Measurements from ENCODE around the gene NAGLU.
"Not testable (repeated sequence)": the region's sequence is repeated elsewhere in the genome, so short reads cannot be mapped to it uniquely, and the experiment has no call there.

NAGLU gene

DNA sequence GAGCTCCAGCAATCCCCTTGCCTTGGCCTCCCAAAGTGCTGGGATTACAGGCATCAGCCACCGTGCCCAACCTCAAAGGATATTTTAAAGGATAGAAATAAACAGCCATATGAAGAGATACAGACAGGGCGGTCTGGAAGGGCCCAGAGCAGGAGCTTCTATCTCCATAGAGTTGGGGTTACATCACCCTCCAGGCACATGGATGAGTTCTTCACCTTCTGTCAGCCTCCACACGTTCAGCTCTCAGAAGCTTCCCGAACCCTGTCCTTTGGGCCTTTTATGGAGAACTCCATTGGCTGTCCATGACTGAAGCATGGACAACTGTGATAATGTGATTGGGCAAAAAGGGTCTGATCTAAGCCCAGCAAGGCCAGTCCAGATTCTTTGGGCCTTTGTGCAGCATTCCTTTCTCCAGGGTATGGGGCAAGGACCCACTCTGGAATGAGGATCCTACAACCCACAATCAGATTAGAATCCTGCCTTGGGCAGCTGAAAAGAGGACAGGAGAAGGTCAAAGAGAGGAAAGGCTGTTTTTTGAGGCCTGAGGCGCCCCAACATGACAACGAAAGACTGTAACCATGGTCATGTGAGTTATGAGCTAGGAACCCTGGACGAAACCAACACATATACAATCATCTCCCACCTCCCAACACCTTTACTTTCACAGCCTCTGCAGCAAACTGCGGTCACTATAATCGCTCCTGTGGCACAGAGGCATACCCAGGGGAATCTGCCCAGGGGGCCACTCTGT is 9.9 kb downstream of the NAGLU start:
- DNase-seq (ENCODE audit: low read depth) = not testable (repeated sequence)

DNA sequence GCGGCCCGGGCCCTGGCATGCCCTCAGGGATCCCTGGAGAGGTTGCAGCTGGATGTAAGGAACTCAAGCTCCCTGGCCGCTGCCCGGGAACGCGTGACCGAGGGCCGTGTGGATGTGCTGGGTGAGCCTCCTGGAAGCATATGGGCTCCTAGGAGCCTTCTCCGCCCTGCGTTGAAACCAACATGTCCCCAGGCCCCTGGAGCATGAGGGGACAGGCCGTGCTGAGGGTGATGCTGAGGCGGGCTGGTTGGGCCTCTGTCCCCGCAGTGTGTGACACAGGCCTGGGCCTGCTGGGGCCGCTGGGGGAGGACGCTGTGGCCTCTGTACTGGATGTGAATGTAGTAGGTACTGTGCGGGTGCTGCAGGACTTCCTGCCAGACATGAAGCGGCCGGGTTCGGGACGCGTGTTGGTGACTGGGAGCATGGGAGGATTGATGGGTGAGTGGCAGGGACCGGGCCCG is 11.0 kb downstream of the NAGLU start:
- DNase-seq (ENCODE audit: low read depth) = no peak

DNA sequence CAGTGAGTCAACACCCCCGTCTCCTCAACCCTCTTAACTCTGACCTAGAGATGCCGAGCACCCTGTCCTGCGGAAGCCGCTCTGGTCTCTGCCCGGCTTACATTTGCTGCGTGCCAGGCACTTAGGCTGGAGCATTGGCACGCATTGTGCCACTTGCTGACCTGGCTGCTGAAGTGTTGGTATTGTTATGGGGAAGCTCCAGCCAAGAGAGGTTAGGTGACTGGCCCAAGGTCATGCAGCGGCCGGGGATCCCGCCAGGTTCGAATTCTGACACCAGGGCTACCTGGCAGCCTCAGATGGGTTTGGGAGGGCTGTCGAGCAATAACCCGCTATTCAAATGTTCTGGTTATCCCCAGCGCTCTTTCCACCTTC is 11.6 kb downstream of the NAGLU start:
- DNase-seq (ENCODE audit: low read depth) = no peak

DNA sequence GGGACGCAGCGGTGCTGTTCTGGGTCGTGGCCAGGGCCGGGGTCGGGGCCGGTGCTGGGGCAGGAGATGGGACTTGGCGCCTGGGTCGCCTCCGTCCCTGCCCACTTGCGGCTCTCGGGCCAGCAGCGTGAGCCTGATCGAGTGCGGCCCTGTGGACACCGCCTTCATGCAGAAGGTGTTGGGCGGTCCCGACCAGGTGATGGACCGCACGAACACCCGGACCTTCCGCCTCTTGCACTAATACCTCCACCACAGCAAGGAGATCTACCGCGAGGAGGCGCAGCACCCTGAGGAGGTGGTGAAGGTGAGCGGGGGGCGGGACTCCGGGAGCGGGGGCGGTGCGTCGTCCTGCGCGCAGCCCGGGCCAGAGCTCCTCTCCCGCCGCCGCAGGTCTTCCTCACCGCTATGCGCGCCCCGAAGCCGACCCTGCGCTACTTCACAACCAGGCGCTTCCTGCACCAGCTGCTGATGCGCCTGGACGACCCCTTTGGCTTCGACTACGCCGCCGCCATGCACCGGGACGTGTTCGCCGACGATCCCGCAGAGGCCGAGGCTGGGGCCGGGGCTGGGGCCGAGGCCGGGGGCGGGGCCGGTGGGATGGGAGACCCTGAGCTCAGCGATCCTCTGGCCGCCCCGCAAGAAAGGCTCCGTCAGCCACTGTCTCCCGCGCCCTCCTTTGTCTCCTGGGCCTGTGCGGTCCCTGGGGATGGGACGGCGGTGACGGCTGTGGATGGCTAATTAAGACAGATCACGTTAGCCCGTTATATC is 12.2 kb downstream of the NAGLU start:
- no peak for DNase-seq (ENCODE audit: low read depth)

DNA sequence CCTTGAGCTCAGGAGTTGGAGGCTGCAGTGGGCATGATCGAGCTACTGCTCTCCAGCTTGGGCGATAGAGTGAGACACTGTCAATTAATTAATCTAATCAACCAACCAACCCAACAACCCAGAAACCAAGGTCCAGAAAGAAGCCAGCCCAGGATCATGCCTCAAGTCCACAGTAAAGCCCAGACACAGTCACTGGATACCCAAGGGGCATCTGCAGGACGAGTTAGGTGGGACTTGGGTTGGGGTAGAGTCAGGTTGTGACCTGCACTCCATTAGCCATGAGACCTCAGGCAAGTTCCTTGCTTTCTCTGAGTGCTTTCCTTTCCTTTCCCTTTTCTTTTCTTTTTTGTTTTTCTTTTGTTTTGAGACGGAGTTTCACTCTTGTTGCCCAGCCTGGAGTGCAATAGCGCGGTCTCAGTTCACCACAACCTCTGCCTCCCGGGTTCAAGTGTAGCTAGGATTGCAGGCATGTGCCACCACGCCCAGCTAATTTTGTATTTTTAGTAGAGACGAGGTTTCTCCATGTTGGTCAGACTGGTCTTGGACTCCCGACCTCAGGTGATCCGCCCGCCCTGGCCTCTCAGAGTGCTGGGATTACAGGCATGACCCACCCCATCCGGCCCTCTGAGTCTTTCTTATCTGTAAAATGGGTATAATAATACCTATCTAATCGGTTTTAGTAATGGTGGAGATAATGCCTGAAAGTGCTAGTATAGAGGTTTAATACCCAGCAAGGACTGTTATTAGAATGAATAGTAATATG is 13.1 kb downstream of the NAGLU start:
- DNase-seq (ENCODE audit: low read depth) = no peak

DNA sequence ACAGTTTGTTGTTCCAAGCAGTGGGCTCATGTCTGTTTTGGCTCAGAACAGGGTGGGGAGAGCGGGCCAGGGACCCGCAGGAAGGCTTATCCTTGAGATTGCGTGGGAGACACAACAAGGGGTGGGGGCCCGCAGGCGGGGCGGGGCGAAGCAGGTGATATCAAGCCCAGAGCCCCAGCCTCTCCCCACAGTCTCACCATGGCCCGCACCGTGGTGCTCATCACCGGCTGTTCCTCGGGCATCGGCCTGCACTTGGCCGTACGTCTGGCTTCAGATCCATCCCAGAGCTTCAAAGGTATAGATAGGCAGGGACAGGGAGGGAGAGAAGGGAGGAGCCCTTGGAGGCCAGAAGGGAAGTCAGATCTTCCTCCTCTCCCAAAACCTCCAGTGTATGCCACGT is 16.7 kb downstream of the NAGLU start, which contains the start of gene HSD17B1:
HSD17B1 (plus strand) TSS at position 188 of the 400 bp plus-strand sequence; CDS start at position 199, 11 bp downstream.
- DNase-seq (ENCODE audit: low read depth) = not testable (repeated sequence)

DNA sequence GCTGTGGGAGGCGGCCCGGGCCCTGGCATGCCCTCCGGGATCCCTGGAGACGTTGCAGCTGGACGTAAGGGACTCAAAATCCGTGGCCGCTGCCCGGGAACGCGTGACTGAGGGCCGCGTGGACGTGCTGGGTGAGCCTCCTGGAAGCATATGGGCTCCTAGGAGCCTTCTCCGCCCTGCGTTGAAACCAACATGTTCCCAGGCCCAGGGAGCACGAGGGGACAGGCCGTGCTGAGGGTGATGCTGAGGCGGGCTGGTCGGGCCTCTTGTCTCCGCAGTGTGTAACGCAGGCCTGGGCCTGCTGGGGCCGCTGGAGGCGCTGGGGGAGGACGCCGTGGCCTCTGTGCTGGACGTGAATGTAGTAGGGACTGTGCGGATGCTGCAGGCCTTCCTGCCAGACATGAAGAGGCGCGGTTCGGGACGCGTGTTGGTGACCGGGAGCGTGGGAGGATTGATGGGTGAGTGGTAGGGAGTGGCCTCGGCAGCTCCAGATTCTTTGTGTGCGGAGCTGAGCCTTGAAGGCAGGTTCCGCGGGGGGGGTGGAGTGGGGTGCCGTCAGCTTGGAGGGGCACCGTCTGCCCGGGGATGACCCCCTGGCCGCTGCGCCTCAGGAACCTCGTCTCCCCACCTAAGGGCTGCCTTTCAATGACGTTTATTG is 17.2 kb downstream of the NAGLU start:
- DNase-seq (ENCODE audit: low read depth) = no peak

DNA sequence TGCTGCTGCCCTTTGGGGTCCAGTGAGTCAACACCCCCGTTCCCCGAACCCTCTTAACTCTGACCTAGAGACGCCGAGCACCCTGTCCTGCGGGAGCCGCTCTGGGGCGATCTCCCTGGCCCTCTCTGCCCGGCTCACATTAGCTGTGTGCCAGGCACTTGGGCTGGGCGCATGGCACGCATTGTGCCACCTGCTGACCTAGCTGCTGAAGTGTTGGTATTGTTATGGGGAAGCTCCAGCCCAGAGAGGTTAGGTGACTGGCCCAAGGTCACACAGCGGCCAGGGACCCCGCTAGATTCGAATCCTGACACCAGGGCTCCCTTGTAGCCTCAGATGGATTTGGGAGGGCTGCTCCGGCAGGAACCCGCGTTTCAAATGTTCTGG is 17.8 kb downstream of the NAGLU start:
- DNase-seq (ENCODE audit: low read depth) = no peak

DNA sequence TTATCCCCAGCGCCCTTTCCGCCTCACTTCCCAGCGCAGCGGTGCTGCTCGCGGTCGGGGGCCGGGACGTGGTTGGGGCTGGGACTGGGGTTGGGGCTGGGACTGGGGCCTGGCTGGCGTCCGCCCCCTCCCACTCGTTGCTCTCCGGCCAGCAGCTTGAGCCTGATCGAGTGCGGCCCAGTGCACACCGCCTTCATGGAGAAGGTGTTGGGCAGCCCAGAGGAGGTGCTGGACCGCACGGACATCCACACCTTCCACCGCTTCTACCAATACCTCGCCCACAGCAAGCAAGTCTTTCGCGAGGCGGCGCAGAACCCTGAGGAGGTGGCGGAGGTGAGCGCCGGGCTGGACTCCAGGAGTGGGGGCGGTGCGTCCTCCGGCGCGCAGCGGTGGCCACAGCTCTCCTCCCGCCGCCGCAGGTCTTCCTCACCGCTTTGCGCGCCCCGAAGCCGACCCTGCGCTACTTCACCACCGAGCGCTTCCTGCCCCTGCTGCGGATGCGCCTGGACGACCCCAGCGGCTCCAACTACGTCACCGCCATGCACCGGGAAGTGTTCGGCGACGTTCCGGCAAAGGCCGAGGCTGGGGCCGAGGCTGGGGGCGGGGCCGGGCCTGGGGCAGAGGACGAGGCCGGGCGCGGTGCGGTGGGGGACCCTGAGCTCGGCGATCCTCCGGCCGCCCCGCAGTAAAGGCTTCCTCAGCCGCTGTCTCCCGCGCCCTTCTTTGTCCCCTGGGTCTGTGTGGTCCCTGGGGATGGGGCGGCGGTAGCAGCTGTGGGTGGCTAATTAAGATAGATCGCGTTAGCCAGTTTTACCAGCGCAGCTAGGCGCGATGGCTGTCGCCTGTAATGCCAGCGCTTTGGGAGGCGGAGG is 18.4 kb downstream of the NAGLU start:
- DNase-seq (ENCODE audit: low read depth) = no peak

DNA sequence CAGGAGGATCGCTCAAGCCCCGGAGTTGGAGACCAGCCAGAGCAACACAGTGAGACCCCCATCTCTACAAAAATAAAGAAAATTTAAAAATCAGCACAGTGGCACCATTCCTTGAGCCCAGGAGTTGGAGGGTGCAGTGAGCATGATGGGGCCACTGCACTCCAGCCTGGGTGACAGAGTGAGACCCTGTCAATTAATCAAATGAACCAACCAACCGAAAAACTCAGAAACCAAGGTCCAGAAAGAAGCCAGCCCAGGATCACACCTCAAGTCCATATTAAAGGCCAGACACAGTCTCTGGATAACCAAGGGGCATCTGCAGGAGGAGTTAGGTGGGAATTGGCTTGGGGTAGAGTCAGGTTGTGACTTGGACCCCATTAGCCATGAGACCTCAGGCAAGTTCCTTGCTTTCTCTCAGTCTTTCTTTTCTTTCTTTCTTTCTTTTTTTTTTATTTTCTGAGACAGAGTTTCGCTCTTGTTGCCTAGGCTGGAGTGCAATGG is 19.1 kb downstream of the NAGLU start:
- no peak for DNase-seq (ENCODE audit: low read depth)

DNA sequence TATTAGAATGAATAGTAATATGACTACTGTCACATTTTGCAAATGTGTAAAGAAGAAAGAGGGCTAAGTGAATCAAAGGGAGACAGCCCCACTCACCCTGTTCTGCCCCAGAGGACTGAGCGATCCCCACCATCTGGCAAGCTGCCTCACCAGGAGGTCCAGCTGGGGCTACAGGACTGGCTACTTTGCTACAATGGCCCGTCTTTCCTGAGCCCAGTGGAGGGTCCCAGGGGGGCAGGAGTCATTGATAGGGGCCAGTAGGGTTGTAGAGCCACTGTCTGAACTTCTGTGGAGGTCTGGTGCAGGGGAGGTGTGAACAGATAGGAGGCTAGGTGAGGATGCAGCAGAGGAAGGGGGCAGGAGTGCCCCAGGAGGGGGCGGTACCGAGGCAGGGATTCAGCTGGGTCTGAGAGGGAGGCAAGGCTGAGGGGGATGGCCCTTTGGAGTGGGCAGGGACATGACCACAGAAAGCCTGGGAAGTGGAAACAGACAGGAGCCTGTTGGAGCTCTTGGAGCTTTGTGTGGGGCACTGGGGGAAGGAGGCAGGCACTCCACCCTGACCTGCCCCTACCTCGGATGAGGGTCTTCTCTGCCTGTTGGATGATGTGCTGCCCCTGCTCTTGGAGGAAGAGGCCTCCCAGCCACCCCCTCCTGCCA is 20.0 kb downstream of the NAGLU start:
- DNase-seq (ENCODE audit: low read depth) = not testable (repeated sequence)

DNA sequence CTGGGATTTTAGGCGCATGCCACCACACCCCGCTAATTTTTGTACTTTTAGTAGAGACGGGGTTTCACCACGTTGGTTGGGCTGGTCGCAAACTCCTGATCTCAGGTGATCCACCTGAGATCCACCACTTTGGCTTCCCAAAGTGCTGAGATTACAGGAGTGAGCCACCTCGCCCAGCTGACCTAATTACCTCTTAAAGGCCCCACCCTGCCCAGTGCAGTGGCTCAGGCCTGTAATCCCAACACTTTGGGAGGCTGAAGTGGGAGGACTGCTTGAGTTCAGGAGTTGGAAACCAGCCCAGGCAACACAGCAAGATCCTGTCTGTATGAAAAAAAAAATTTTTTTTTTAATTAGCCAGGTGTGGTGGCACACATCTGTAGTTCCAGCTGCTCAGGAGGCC is 23.0 kb downstream of the NAGLU start:
- DNase-seq (ENCODE audit: low read depth) = no peak

DNA sequence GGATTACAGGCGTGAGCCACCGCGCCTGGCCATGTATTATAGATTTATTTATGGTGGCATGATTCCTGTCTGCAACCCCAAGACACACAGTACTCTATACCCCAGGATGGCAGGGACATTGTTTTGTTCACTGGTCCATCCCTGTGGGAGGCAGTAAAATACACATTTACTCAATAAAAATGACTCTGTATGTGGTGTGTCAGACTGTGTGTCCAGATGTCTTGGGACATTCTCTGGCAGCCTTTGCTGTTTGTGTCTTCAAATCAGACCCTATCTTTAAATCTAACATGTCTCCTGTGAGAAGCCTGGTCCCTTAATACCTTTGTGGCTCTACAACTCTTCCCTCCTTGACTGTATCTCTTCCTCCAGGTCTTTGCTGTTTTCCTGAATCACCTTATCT is 24.2 kb downstream of the NAGLU start:
- DNase-seq (ENCODE audit: low read depth) = no peak

DNA sequence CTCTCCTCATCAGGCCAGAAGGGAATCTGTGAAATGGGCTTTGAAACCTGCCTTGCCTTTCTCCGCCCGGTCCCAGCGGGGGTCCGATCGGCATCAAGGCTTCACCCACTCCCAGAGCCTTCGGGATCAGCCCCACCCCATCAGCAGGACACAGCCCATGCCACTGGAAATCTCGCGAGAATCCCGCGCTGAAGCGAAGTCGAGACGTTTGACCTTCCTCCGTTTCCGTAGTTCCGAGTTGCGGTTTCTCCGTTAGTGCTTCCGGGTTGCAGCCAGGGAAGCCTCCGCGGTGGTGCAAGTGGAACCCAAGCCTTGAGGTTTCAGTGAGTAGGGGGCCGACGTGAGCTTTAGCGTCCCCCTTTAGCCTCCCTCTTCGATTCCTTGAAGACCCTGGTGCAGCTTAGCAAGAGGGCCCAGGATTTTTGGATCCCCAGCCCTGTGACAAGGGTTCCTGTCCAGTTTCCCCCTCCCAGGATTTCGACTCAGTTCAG is 25.9 kb downstream of the NAGLU start, which contains the start of gene COASY:
COASY (plus strand) TSS at position 252 of the 491 bp plus-strand sequence. CDS start 475 bp downstream, outside the sequence.
- DNase-seq (ENCODE audit: low read depth) = peak; percentile 97

DNA sequence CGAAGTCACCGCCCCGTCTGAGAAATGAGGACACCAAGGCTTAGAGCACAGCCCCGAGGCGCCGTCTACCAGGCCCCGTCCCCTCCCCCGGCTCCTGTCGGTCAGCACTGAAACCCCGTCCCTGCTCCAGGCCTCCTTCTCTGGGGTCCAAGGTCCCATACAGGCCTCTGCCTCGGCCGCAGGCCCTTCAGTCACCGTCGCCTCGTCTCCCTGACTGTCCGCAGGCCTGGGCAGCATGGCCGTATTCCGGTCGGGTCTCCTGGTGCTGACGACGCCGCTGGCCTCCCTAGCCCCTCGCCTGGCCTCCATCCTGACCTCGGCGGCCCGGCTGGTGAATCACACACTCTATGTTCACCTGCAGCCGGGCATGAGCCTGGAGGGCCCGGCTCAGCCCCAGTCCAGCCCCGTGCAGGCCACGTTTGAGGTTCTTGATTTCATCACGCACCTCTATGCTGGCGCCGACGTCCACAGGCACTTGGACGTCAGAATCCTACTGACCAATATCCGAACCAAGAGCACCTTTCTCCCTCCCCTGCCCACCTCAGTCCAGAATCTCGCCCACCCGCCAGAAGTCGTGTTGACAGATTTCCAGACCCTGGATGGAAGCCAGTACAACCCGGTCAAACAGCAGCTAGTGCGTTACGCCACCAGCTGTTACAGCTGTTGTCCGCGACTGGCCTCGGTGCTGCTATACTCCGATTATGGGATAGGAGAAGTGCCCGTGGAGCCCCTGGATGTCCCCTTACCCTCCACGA is 26.5 kb downstream of the NAGLU start:
- no peak for DNase-seq (ENCODE audit: low read depth)

DNA sequence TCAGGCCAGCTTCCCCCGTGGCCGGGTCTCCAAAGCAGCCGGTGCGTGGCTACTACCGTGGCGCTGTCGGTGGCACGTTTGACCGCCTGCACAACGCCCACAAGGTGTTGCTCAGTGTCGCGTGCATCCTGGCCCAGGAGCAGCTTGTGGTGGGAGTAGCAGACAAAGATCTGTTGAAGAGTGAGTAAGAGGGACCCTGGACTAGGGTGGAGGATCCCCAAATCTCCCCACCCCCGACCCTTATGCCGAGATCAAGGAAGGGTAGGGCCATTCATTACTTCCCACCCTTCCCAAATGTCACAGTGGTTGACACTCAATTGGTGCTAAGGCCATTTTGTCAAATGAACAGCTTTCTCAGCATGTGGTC is 27.1 kb downstream of the NAGLU start:
- DNase-seq (ENCODE audit: low read depth) = no peak

DNA sequence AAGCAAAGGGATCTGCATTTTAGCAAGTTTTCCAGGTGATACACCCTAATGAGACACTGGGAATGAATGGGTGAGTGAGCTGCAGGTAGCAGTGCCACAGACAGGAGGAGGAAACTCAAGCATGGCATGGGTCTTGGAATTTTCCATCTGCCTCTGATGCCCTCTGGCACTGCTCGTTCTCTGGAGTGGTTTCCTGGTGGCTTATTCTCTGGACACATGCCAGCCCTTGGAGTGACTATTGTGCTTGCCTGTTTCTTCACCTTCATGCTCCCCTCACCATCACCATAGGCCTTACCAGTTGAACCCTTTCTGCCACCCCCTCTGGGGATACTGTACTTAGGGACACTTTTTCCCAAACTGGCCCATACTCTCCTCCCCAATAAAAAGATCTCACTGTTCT is 27.5 kb downstream of the NAGLU start:
- DNase-seq (ENCODE audit: low read depth) = no peak

DNA sequence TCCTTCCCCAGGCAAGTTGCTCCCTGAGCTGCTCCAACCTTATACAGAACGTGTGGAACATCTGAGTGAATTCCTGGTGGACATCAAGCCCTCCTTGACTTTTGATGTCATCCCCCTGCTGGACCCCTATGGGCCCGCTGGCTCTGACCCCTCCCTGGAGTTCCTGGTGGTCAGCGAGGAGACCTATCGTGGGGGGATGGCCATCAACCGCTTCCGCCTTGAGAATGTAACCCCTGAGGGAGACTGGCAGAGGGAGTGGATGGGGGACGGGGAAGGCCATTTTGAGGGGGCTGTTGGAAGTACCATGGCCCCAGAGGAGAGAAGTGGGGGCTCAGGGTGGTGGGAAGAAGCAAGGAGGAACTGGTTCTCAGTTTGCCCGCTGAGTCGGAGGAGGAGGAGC is 27.9 kb downstream of the NAGLU start:
- DNase-seq (ENCODE audit: low read depth) = no peak

DNA sequence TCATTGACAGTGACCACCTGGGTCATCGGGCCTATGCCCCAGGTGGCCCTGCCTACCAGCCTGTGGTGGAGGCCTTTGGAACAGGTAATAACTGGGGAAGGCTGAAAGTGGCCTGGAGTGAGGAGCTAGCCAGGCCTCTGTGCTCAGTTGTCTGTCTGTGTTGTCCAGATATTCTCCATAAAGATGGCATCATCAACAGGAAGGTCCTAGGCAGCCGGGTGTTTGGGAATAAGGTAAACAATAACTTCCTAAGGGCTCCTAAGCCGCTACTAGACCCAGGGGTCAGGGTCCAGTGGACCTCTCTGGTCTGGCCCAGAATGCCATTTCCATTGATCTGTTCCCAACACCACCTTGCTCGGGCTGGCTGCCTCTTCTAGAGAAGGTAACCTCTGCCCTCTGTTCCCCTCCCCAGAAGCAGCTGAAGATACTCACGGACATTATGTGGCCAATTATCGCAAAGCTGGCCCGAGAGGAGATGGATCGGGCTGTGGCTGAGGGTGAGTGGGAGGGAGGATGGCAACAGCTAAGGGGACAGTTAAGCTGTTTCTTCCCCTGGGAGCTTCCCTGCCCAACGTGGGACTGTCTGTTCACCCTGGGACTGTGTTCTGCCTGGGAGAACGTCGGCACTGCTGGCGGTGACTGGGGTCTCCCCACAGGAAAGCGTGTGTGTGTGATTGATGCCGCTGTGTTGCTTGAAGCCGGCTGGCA is 28.9 kb downstream of the NAGLU start:
- no peak for DNase-seq (ENCODE audit: low read depth)

Data from stromal cell of bone marrow (primary cell).